Measurements from ENCODE around the gene PSMB3.

The PSMB3 gene

DNA sequence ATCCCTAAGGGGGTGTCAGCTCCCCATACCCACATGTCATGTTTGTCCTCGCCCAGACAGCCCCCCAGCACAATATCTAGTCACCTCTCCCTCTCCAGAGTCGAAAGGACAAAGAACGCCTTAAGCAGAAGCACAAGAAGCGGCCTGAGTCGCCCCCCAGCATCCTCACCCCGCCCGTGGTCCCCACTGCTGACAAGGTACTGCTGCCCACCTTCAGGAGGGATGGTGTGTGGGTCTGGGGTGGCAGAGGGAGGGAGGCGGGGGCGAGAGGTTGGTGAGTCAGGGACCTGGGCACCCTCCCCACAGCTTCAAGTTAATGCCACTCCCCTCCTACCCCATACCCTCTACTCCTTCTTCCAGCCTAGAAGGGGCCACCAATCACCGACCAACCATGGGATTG, 39.9 kb upstream of the PSMB3 start:
- TF ChIP-seq, protein P1, sequence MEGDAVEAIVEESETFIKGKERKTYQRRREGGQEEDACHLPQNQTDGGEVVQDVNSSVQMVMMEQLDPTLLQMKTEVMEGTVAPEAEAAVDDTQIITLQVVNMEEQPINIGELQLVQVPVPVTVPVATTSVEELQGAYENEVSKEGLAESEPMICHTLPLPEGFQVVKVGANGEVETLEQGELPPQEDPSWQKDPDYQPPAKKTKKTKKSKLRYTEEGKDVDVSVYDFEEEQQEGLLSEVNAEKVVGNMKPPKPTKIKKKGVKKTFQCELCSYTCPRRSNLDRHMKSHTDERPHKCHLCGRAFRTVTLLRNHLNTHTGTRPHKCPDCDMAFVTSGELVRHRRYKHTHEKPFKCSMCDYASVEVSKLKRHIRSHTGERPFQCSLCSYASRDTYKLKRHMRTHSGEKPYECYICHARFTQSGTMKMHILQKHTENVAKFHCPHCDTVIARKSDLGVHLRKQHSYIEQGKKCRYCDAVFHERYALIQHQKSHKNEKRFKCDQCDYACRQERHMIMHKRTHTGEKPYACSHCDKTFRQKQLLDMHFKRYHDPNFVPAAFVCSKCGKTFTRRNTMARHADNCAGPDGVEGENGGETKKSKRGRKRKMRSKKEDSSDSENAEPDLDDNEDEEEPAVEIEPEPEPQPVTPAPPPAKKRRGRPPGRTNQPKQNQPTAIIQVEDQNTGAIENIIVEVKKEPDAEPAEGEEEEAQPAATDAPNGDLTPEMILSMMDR (IDR thresholded peaks at IDR 0.05): no peak

DNA sequence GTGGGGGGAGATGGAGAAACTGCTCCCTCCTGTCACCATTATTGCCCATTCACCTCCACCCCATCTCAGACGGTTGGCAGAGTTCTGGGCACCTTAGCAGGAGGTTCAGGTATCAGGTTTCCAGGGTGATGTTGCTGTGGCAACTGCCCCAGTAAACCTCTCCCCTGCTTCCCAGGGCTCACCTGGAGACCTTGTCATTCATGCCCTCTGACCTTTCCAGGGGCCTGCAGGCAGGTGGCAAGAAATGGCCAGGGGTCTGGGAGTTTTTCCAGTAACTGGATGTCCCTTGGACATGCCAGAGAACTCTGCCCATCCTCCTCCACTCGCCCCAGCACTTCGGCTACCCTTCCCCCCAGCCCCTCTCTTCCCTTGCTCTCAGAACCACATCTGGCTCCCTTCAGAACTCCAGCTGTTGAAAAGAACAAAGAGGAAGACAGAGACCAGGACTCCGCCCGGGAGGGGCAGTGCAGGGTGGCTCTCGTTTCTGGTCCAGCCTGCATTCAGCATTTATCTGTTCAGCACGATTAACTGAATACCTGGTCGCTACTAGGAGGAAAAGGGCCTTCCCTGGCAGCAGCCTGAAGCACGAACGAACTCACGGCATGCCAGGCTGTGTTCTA, 39.0 kb upstream of the PSMB3 start:
- TF ChIP-seq, protein P1 (IDR thresholded peaks at IDR 0.05): no peak

DNA sequence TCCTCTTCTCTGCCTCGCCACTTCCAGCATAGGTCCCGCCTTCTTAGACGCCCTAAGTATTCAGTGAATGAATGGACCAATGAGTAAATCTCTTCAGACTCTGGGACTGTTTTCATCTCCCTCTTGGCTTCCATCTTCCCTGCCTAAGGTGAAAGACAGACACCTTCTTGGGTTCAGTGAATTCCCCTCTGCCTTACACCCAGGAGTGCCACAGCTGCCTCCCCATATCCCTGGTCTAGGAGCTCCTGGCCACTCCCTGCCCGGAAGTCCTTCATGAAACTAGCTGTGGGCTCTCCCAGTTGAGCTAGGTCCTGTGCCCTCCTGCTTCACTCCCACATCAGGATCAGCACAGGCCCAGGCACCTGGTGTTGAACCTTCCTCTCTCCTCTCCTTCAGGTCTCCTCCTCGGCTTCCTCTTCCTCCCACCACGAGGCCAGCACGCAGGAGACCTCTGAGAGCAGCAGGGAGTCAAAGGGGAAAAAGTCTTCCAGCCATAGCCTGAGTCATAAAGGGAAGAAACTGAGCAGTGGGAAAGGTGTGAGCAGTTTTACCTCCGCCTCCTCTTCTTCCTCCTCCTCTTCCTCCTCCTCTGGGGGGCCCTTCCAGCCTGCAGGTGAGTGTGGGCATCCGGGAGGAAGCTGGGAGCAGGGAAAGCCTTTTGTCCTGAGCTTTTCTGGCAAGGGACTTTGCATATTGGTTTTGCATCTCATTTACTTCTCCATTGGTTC, 37.2 kb upstream of the PSMB3 start:
- TF ChIP-seq, protein P1 (IDR thresholded peaks at IDR 0.05): no peak

DNA sequence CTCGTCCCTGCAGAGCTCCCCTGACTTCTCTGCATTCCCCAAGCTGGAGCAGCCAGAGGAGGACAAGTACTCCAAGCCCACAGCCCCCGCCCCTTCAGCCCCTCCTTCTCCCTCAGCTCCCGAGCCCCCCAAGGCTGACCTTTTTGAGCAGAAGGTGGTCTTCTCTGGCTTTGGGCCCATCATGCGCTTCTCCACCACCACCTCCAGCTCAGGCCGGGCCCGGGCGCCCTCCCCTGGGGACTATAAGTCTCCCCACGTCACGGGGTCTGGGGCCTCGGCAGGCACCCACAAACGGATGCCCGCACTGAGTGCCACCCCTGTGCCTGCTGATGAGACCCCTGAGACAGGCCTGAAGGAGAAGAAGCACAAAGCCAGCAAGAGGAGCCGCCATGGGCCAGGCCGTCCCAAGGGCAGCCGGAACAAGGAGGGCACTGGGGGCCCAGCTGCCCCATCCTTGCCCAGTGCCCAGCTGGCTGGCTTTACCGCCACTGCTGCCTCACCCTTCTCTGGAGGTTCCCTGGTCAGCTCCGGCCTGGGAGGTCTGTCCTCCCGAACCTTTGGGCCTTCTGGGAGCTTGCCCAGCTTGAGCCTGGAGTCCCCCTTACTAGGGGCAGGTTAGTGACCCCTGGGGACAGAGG, 36.1 kb upstream of the PSMB3 start:
- TF ChIP-seq, protein P1 (IDR thresholded peaks at IDR 0.05): no peak

DNA sequence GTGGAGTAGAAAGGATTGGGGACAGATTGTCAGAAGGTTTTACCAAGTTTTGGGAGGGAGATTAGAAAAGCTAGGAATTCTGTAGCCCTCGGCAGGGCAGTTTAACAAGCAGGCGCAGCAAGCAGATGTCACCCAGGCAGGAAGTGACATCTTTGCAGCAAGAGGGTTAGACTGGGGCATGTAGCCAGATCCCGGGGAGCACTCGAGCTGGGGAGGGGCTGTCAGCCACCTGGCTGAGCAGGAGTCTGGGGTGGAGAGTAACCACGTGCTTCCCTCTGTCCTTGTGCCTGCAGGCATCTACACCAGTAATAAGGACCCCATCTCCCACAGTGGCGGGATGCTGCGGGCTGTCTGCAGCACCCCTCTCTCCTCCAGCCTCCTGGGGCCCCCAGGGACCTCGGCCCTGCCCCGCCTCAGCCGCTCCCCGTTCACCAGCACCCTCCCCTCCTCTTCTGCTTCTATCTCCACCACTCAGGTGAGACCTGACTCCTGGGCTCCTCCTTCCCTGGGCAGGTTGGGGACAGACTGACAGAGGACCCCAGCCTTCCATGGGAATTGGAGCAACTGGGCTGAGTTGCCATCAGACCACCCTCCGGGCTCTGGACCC, 35.3 kb upstream of the PSMB3 start:
- TF ChIP-seq, protein P1 (IDR thresholded peaks at IDR 0.05): no peak

DNA sequence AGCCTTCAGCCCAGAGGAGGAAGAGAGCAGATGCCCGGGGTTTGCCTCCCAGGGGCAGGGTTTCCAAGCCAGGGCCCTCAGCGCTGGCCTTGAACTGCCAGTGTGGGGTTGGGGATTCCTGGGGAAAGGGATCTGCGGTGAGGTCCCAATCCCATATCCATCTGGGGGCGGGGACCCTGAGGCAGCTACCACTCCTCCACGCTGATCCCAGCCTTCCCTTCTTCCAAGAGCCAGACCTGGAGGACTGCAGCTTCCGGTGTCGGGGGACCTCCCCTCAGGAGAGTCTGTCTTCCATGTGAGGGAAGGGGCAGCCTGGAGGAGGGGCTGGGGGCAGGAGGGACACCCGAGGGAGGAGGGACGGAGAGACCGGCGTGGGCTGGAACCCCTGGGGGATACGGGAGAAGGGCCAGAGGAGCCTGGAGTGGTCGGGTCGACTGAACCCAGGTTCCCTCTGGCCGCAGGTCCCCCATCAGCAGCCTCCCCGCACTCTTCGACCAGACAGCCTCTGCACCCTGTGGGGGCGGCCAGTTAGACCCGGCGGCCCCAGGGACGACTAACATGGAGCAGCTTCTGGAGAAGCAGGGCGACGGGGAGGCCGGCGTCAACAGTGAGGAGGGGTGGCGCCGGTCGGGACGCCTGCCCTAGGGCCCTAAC, 33.1 kb upstream of the PSMB3 start:
- TF ChIP-seq, protein P1 (IDR thresholded peaks at IDR 0.05): no peak

DNA sequence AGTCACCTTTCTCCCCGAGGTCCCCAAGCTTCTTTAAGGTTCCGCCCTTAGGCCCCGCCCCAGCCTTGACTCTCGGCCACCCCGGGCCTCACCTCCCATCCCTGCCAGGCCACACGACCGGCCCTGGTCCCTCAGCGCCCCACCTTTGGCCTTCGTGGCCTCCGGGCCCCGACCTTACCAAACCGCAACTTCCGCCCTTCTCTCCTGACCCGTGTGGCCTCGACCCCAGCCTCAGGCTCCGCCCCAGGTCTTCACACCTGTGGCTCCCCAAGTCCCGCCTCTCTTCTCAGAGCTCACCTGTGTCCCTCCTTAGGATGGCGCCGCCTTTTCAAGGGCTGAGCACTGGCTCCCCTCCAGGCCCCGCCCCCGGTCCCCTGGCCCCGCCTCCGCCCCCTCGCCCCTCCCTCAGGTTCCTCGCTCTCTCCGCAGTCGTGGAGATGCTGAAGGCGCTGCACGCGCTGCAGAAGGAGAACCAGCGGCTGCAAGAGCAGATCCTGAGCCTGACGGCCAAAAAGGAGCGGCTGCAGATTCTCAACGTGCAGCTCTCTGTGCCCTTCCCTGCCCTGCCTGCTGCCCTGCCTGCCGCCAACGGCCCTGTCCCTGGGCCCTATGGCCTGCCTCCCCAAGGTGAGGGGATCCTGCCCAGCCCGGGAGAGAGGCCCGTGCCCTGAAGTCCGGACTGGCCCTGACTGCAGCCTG, 32.4 kb upstream of the PSMB3 start:
- TF ChIP-seq, protein P1 (IDR thresholded peaks at IDR 0.05): no peak
